ENCODE measurements around the gene AGBL1.

- TF ChIP-seq POLR2AphosphoS5 (IDR thresholded peaks at IDR 0.05; ENCODE audit: low read depth, low read length) (no peak), TAF1 (IDR thresholded peaks at IDR 0.05; ENCODE audit: borderline replicate concordance, low read depth, low read length) (no peak)
Observed at GRCh38 chr15:86762874-86763273, 683.2 kb downstream of the AGBL1 start.

Data from GM12892 (cell line).